ENCODE measurements around the gene MTRR.

Gene MTRR

GRCh38 chr5:7868773-7869473 is at the start of gene MTRR, which contains the start of gene FASTKD3:
Gene MTRR (plus strand): TSS chr5:7869148. CDS start chr5:7870795, 1,647 bp downstream.
Gene FASTKD3 (minus strand): TSS chr5:7869031. CDS start chr5:7868083, 948 bp downstream.
- peak; percentile 89 for DNase-seq

- no peak for DNase-seq
These were observed 46.5 kb upstream of the MTRR start for GRCh38 chr5:7822449-7822848.

GRCh38 chr5:7823594-7823993 is 45.4 kb upstream of the MTRR start:
- no peak for DNase-seq

DNA sequence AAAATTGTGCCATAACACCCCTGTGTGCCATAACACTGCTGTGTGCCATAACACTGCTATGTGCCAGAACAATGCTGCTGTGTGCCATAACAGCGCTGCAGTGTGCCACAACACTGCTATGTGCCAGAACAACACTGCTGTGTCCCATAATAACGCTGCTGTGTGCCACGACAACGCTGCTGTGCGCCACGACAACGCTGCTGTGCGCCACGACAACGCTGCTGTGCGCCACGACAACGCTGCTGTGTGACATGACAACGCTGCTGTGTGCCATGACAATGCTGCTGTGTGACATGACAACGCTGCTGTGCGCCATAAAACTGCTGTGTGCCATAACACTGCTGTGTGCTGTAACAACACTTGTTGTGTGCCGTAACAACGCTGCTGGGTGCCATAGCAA is 44.0 kb upstream of the MTRR start:
- DNase-seq, result no peak

DNA sequence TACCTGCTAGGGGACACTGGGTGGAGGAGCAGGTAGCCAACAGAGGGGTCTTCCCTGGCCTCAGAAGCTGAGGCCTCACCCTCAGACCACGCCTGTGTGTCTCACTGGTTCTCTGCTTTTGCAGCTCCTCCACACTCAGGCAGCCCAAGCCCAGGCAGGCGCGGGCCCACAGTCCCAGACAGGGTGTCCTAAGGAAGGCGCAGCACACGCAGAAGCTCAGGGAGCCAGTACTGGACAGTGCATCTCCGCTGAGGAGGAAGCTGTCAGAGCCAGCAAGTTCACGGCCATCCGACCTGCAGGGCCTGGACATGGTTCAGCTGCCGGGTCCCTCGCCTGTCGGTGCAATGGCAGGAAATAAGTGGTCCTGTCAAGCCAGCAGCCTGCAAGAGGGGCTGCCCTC is 43.3 kb upstream of the MTRR start:
- DNase-seq, result no peak

GRCh38 chr5:7827610-7828009 is 41.3 kb upstream of the MTRR start:
- DNase-seq, result no peak

DNA sequence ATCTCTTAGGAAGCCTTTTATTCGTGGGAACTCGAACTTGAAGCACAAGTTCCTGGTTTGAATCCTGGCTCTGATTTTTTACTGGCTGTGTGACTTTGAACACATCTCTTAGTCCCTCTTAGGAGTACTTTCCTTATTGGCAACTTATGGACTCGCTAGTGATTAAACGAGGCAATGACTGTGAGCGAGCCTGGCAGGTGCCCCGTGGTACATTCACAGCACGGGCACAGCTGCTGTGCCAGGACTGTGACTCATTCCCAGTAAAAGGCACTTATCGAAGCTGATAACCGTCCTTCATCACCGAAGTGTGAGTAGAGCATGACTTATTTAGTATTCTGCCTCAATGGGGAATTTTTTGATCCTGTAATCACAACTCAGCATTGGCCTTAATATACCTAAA is 40.7 kb upstream of the MTRR start:
- DNase-seq, result peak; percentile 8

DNA sequence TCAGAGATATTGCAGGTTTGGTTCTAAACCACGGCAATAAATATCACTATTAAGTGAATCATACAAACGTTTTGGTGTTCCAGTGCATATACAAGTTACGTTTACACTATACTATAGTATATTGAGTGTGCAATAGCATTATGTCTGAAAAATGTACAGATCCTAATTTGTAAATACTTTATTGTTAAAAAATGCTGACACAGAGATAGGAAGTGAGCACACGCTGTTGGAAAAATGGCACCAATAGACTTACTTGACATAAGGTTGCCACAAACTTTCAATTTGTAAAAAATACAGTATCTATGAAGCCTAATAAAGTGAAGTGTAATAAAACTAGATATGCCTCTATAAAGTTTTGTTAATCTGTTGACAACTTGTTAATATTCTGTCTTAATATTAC is 34.0 kb upstream of the MTRR start:
- DNase-seq, result no peak

DNA sequence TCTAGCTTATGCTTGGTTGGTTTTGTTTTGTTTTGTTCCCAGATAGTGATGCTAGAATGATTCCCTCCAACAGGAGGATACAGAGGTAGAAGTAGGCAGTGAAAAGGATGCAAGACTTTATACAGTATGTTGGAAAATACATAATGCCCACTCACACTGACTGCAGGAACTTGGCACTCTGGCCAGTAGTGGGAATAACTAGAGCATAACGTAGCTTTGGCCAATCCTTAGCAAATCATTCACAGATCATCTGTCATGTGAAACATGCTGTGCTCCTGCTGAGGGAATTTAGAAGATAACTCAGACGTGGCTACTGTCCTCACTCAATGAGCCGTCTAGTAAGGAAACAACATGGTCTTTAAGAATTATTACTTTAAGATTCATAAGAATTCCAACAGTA is 31.5 kb upstream of the MTRR start:
- DNase-seq, result no peak

GRCh38 chr5:7842531-7842930 is 26.4 kb upstream of the MTRR start:
- no peak for DNase-seq

- no peak for DNase-seq
These were observed 24.0 kb upstream of the MTRR start for GRCh38 chr5:7844901-7845300.

DNA sequence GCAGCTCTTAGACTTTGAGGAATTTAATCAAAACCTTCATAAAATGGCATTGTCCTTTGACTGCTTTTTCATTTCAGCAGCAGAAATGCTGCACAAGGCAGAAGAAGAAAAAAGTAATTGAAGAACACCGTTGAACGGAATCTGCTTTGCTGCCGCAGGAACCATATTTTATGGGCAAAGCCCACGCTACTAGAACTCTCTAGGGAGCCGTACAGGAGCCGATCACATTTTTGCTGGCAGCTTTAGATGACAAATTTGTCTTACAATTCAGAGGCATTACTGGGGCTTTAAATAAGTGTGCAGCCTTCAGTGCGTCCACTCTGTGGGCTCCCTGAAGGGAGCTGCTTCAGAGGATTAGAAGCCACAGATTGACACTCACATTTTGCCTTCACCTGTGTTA is 23.4 kb upstream of the MTRR start:
- no peak for DNase-seq

GRCh38 chr5:7846327-7846726 is 22.6 kb upstream of the MTRR start:
- no peak for DNase-seq

DNA sequence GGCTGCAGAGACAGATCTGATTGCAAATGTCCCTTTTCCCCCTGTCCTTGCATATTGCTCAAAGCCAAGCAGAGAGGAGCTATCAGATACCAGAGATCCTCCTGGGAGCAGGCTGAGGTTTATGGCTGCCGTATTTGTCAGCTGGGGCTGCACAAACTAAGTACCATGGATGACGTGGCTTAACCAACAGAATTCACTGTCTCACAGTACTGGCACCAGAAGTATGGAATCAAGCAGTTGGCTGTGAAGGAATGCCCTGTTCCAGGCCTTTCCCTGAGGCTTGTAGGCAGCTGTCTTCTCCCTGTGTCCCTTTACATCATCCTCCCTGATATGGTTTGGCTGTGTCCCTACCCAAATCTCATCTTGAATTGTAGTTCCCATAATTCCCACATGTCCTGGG is 20.7 kb upstream of the MTRR start:
- no peak for DNase-seq

GRCh38 chr5:7849681-7850394 is 19.1 kb upstream of the MTRR start:
- no peak for DNase-seq

GRCh38 chr5:7850395-7851239 is 18.3 kb upstream of the MTRR start, which contains the start of gene CFAP90:
Gene CFAP90 (minus strand): TSS chr5:7851133. CDS start chr5:7851021, 112 bp downstream.
- no peak for DNase-seq

GRCh38 chr5:7851240-7851592 is 17.7 kb upstream of the MTRR start:
- DNase-seq, result no peak

- no peak for DNase-seq
These were observed 17.2 kb upstream of the MTRR start for GRCh38 chr5:7851617-7852289.

DNA sequence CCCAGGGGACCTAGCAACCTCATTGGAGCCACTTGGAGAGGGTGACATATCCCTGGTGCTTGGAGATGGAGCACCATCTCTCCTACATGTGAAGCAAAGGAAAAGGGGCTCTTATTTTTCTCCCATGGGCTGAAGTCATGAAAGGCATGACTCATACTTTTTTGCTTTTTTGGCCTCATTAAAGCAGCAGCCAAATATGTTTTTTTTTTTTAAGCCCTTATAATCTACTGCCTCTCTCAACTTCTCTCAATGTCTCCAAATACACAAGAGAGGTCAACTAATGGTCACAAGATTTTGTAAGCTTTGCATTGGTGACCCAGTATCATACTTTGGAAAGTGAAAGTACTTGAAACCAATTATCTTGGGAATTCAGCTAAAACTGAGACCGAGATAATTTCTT is 16.4 kb upstream of the MTRR start:
- no peak for DNase-seq

GRCh38 chr5:7852988-7853387 is 16.0 kb upstream of the MTRR start:
- no peak for DNase-seq

GRCh38 chr5:7855611-7856010 is 13.3 kb upstream of the MTRR start:
- no peak for DNase-seq

- DNase-seq, result peak; percentile 49
These were observed 12.1 kb upstream of the MTRR start for GRCh38 chr5:7856855-7857254.

GRCh38 chr5:7857361-7857760 is 11.6 kb upstream of the MTRR start:
- no peak for DNase-seq

Data from NCI-H1105 treated with DMSO at 0.1 percent for 48 hours (cell line).